GM21390 (cell line): ENCODE data around the gene HS3ST6.
"Not testable (repeated sequence)": the region's sequence is repeated elsewhere in the genome, so short reads cannot be mapped to it uniquely, and the experiment has no call there.

Experiments used
- ATAC-seq: cut with Tn5 transposase; IDR thresholded peaks from one replicate; pipeline ENCODE4 v1.9.1; 2021; ENCODE audit not compliant: unreplicated experiment

HS3ST6 gene

GRCh38 chr16:1918351-1919326 is at the start of gene HS3ST6:
TSS of gene HS3ST6 (minus strand) at chr16:1918415. CDS start at chr16:1918323, 92 bp downstream.
- ATAC-seq: no peak

- no peak for ATAC-seq
Measured at GRCh38 chr16:1966460-1966859, 48.2 kb upstream of the HS3ST6 start, which contains the start of gene RNF151. TSS of gene RNF151 (plus strand) at chr16:1966856. CDS start at chr16:1966882, 26 bp downstream.

GRCh38 chr16:1965396-1966001 is 47.3 kb upstream of the HS3ST6 start:
- no peak for ATAC-seq

- peak; percentile 78 for ATAC-seq
Measured at GRCh38 chr16:1964506-1965395, 46.5 kb upstream of the HS3ST6 start, which contains the start of gene RPS2. TSS of gene RPS2 (minus strand) at chr16:1964826. CDS start at chr16:1964625, 201 bp downstream.

GRCh38 chr16:1963806-1964505 is 45.7 kb upstream of the HS3ST6 start:
- ATAC-seq: peak; percentile 10

- ATAC-seq: not testable (repeated sequence)
Measured at GRCh38 chr16:1962161-1963153, 44.2 kb upstream of the HS3ST6 start.

GRCh38 chr16:1961651-1962067 is 43.4 kb upstream of the HS3ST6 start:
- no peak for ATAC-seq

- no peak for ATAC-seq
Measured at GRCh38 chr16:1960665-1961630, 42.7 kb upstream of the HS3ST6 start.

- peak; percentile 61 for ATAC-seq
Measured at GRCh38 chr16:1959269-1960039, 41.2 kb upstream of the HS3ST6 start, which contains the start of gene NDUFB10. TSS of gene NDUFB10 (plus strand) at chr16:1959538. CDS start at chr16:1959625, 87 bp downstream.

- ATAC-seq: no peak
Measured at GRCh38 chr16:1958715-1959268, 40.6 kb upstream of the HS3ST6 start.

GRCh38 chr16:1958143-1958491 is 39.9 kb upstream of the HS3ST6 start:
- ATAC-seq: not testable (repeated sequence)

- ATAC-seq: not testable (repeated sequence)
Measured at GRCh38 chr16:1957434-1958142, 39.4 kb upstream of the HS3ST6 start.

GRCh38 chr16:1953734-1954133 is 35.5 kb upstream of the HS3ST6 start:
- ATAC-seq: no peak

- ATAC-seq: no peak
Measured at GRCh38 chr16:1950559-1950958, 32.3 kb upstream of the HS3ST6 start.

GRCh38 chr16:1950047-1950446 is 31.8 kb upstream of the HS3ST6 start:
- no peak for ATAC-seq

- ATAC-seq: no peak
Measured at GRCh38 chr16:1949507-1949906, 31.3 kb upstream of the HS3ST6 start.
